Subcutaneous adipose tissue (tissue), 4 donors: ENCODE data around the gene RBMS3. TPM values are rescaled to one million over a fixed set of nuclear protein-coding genes. Genes with fewer than 3 reads are reported as not detected.

Experiments used
- CTCF ChIP-seq: fragments of 450-650 bp; IDR thresholded peaks from one replicate; pipeline ENCODE4 v1.5.1; 2016; ENCODE audit warnings: low read depth, mild to moderate bottlenecking, control low read depth, antibody characterized with exemption, moderate library complexity
- total RNA-seq, 4 donors: library from RNA; depleted of rRNA; stranded (reverse); fragments of >200 nt; gene quantifications; one replicate each; pipeline ENCODE4 v1.1.0, GENCODE V29; 2016

Gene RBMS3
- total RNA-seq, 4 donors from 2014 or later, result 98.6 to 171 (median 117) TPM

DNA sequence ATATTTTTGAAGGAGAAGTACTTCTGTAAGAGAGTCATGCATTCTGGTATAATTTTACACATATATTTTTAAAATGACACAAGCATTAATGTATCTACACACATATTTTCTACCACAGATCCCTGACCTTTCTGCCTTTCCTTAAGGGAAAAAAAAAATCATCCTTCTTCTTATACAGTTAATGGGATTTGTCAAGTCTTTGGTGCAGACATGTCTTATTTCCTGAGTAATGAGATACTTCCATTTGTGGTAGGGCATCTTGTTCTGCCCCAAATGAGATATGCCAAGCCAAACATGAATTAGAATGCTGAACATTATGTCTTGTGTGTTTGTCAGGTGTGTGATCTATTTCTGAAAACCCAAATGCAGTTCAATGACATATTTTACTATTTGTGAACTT is 329.9 kb downstream of the RBMS3 start:
- TF ChIP-seq CTCF, result no peak

DNA sequence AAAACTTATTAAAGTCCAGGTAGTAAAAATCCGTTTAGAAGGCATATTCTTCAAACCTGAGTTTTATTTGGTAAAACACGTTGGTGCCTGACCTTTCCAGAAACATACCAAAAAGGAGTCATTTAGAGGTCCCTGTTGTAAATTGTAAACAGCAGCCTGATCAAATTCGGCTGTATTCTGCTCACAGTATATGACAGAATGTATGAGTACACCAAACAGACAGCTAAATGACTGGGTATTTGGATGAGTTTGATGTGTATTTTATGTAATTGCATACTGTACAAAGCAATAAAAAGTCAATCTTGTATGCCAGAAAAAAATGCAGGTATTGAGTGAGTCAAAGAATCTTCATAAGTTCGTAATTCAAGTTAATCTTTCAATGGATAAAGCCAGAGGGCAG is 330.4 kb downstream of the RBMS3 start:
- no peak for TF ChIP-seq CTCF

DNA sequence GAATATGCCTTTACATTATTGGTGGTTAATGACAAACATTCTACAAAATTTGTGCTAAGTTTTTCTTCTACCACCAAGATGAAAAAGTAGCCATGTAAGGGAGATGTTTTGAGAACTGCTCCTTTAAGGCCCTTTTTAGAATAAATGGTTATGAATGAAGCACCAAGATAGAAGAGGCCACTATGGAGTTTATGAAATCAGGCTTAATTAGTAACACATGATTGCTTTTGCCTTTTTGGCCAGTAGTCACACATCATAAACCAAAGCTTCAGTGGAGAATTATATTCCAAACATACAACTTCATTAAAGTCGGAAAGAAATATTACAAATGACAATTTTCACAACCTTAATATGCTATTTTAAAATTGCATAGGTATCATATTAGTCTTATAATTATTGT is 331.7 kb downstream of the RBMS3 start:
- no peak for TF ChIP-seq CTCF

DNA sequence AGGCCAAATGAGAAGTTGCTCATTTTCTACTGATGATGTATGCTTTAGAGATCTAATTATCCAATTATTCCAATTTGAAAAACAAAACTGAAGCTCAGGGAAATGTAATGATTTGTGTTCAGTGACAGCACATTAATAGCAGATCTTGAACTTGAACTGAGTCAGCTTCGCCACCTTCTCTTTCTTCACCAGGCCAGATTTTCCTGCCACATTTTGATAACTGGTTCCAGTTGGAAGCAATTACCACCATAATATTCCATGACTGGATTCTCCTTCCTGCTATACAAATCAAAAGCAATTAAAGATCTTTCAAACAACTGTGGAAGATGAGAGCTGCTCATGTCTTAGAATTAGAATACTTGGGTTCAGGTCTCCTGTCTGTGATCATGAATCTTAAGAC is 334.1 kb downstream of the RBMS3 start:
- TF ChIP-seq CTCF, result no peak

- no peak for TF ChIP-seq CTCF
These were observed 337.8 kb downstream of the RBMS3 start for GRCh38 chr3:29618395-29619282.

DNA sequence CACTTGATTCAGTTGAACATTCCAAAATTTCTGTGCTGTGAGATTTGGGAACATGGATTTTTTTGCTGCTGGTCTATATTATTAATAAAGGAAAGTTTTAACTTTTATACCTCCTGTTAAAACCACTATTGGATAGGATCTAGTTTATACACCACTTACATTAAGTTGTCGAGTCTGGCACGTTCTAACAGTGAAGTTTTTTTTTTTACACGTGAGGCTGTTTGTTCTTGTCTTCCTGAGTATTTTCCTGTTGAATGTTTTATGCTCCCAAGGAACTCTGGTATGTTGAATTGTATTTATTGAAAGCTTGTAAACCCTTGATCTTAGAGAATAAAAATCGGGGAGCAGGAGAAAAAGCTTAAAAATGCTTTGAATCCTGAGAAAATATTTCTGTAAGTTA is 338.8 kb downstream of the RBMS3 start:
- TF ChIP-seq CTCF, result no peak

DNA sequence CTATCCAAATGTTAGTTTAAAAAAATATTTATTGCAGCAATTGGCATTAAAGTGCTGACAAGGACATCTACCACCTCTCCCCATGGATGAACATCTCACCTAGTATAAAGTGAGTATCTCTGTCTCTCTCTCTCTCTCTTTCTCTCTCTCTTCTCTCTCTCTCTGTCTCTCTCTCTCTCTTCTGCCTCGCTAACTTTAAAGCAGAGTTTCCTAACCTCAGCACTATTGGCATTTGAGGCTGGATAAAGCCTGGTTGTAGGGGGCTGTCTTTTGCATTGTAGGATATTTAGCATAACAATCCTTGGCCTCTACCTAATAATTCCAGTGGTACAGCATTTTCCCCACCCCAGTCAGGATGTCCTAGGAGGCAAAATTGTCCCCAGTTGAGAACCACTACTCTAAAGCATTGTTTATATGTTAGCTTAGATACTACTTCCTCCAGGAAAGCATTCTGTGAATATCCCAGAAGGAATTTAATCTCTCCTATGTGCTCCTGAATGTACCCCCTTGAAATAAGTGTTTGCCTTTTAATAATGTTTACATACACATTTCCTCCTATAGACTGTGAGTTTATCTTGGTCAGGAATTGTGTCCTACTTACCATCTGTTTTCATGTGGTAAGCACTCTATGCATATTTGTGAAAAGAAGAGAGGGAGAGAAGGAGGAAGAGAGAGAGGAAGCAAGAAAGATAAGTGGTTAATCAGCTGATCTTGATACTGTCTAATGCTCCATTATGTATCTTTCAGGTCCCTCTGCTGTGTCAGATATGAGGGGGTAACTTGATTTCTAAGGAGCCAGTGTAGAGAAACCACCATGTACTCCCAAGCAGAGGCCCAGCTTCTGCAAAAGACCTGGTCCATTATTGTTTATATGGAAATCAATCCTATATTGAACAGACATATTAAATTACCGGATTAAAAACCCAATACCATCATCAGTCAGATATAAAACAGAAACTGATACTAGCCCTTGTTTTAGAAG is 346.6 kb downstream of the RBMS3 start:
- TF ChIP-seq CTCF, result no peak
